HG03060 (cell line): ENCODE data around the gene CLEC2B.

Experiments
- ATAC-seq: cut with Tn5 transposase; IDR thresholded peaks from one replicate; pipeline ENCODE4 v1.9.1; 2021; ENCODE audit warnings: low read depth, moderate number of reproducible peaks; ENCODE audit not compliant: unreplicated experiment

CLEC2B gene

GRCh38 chr12:9810671-9811070 is 58.5 kb downstream of the CLEC2B start:
- ATAC-seq = no peak

- ATAC-seq = no peak
These were observed 59.3 kb downstream of the CLEC2B start for GRCh38 chr12:9809866-9810265.

- ATAC-seq = no peak
These were observed 59.8 kb downstream of the CLEC2B start for GRCh38 chr12:9809338-9809737.

- no peak for ATAC-seq
These were observed 60.6 kb downstream of the CLEC2B start for GRCh38 chr12:9808504-9808903.

GRCh38 chr12:9806714-9807113 is 62.4 kb downstream of the CLEC2B start:
- no peak for ATAC-seq

GRCh38 chr12:9805883-9806282 is 63.3 kb downstream of the CLEC2B start:
- ATAC-seq = no peak
